KG1 (cell line): Measurements from ENCODE around the gene KCNK4.
"Not testable (repeated sequence)": the region's sequence is repeated elsewhere in the genome, so short reads cannot be mapped to it uniquely, and the experiment has no call there.

Experiments
- DNase-seq: peaks from one replicate; lab custom pipeline; 2025; lab: John Stamatoyannopoulos, UW

Gene KCNK4

DNA sequence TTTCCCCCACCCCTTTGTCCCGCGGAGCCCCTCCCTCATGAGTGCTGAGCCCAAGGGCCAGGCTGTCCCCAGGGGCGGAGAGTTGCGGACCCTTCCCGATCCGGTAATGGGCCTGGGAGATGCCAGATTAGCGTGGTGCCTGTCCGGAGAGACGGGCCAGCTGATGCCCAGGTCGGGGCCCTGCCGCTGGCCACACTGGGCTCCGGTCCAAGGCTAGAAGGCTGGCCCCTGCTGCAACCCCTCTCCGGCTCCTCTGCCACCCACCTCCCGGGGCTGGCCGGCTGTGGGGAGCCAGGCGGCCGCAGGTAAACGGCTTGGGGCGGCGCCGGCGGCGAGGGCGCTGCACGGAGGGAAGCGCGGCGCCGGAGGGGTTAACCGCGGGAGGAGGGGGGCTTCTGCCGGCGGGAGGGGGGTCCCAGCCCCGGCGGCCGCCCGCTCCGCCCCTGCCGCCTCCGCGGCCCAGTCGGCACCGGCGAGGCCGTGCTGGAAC lies at the start of gene KCNK4:
TSS of gene KCNK4 (plus strand) at position 41 of the 490 bp plus-strand sequence. CDS start 1,717 bp downstream, outside the sequence.
- no peak for DNase-seq

- DNase-seq: no peak
These were observed 49.4 kb upstream of the KCNK4 start for GRCh38 chr11:64241491-64242374.

GRCh38 chr11:64243236-64243854 lies 47.8 kb upstream of the KCNK4 start:
- no peak for DNase-seq

GRCh38 chr11:64244107-64244506 lies 47.0 kb upstream of the KCNK4 start:
- no peak for DNase-seq

DNA sequence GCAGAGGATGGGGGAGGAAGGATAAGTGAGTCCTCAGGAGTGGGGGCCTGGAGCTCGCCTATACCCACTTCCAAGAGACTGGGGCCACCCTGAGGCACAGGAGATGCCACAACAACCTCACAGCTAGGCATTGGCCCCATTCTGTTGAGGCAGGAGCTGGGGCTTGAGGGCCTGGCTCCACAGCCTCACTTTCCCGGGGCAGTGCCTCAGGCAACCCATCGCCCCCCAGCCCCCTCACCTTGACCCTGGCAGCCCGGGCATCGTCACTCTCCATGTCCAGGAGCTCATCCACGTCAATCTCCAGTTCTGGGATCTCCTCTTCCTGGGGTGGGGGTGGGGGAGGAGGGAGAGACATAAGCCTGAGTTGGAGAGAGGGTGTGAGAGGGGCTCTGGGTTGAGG lies 46.1 kb upstream of the KCNK4 start:
- DNase-seq: no peak

DNA sequence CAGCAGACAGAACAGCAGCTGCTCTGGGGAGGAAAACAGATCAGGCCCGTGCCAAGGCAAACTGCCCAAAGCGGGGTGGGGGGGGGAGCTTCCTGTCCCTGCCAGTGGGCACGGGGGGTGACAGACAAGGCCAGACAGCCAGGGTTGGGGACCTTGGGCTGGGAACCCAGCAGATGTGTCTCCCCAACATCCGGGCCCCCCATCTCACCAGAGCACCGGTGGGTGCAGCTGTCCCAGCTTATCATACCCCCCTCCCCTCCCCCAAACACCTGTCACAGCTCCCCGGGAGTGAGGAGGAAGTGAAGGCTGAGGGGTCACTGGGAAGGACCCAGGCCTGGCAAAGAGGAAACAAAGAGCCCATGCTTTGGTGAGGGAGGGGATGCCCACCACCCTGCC lies 45.7 kb upstream of the KCNK4 start:
- DNase-seq: no peak

GRCh38 chr11:64245797-64246620 lies 45.1 kb upstream of the KCNK4 start:
- no peak for DNase-seq

DNA sequence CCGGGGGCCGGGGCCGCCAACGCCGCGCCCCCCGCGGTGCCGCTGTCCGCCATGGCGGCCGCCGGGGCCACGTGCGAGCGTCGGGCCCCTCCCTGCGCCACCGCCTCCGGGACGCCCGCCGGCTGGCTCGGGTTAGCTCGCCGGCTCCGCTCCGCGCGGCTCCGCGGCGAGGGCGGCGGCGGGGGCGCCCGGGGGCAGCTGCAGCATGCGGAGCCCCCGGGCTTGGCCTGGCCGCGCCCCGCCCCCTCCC lies 44.6 kb upstream of the KCNK4 start:
- DNase-seq: not testable (repeated sequence)

DNA sequence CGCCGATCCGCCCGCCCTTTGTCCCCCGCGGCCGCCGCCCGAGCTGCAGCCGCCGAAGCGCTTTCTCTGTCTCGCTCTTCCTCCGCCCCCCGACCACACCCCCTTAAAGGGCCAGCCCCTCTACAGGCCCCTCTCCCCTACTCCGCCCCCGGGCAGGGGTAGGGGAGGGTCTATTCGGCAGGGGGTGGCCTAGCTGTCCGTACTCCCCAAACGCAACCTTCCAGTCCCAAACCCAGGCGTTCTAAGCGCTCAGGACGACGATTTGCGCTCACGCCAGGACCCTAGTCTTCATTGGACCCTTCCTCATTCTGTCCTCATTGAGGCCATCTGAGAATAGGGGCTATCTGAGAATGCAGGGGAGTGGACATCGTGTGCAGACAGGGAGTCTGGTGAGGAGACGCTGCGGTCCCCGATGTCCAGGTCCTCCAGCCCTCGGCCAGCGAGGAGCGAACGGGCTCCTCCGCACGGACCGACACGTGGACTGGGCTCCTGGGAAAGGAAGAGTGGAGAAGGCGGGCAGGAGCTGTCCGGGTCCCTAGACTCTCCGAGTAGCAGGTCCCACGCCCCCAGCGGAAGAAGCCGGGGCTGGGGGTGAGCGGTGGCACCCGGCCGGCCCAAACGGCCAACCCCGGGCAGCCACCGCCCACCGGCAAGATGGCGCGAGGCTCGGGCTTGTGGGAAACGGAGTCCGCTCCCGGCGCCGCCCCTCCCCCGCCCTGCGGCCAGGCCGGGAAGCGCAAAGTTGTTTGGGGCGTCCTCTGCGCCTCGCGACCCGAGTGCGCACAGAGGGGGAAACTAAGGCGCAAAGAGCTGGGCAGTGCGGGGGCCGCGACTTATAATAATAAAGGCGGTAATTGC lies 44.0 kb upstream of the KCNK4 start, which contains the start of gene PPP1R14B:
TSS of gene PPP1R14B (minus strand) at position 73 of the 858 bp plus-strand sequence. CDS start 270 bp downstream, outside the sequence.
- peak; percentile 73 for DNase-seq

DNA sequence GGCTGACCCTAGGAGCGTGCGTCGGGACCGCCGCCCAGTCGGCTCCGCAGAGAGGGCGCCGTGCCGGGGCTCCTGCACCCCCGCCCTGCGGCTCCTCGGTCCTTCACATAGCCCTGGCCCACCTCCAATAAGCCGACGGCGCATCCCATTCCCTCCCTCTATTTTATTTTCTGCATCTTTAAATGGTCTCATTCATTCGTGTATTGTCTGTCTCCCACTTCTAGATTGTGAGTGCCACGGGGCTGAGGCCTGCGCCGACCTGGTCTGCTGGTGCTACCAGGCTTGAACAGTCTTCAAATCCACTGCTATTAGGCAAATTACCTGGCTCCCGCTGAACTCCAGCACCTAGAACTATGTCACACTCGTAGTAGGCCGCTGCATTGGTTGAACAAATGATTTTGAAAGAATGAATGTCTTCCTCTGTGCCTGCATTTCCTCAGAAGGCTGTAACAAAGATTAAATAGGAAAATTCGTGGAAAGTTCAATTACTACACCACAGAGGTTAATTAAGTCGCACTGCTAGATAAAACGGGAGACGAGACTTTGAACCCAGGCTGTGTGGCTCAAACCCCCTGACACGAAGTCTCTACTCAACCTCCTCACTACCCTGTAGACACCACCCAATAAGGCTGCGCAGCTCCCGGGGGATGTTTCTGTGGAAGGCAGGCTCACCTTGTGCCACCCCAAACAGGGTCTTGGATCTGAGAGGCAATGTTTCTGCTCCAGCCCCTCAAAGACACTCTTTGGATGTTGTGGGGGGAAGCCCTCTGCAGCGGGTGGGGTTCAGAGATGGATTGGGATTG lies 43.2 kb upstream of the KCNK4 start:
- no peak for DNase-seq

DNA sequence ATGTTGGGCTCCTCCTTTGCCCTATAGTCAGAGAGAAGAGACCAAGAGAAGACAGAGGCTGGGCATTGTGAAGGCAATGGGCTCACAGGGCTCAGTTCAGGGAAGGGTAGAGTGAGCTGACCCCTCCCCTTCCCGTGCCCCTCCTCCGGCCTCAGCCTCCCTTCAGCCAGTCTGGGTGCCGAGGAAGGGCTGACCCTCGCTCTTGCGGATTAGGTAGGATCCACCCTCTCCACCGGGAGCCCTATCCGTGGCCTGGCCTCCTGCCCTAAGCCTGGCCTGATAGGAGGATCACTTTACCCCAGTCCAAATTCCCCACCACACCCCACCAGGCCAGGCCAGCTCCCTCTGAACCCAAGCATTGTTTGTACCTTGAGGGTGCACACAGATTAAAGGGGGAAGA lies 42.5 kb upstream of the KCNK4 start:
- no peak for DNase-seq

DNA sequence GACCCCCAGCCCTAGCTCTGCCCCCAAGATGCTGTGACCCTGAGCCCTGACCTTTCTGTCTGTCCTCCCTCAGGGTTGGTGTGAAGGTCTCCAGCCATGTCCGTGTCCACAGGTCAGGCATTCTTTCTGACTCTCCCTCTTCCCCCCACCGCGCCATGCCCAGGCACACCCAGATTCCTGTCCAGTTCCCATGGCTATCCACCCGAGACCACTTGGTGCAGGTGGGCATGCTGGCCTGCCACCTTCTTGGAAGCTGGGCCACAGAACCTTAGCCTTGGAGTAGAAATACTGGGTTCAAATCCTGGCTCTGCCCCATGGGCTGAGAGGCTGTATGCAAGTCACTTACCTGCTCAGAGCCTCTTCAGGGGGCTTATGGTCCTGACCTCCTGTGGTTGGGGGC lies 42.1 kb upstream of the KCNK4 start:
- DNase-seq: no peak

- DNase-seq: no peak
These were observed 41.3 kb upstream of the KCNK4 start for GRCh38 chr11:64249563-64250414.

DNA sequence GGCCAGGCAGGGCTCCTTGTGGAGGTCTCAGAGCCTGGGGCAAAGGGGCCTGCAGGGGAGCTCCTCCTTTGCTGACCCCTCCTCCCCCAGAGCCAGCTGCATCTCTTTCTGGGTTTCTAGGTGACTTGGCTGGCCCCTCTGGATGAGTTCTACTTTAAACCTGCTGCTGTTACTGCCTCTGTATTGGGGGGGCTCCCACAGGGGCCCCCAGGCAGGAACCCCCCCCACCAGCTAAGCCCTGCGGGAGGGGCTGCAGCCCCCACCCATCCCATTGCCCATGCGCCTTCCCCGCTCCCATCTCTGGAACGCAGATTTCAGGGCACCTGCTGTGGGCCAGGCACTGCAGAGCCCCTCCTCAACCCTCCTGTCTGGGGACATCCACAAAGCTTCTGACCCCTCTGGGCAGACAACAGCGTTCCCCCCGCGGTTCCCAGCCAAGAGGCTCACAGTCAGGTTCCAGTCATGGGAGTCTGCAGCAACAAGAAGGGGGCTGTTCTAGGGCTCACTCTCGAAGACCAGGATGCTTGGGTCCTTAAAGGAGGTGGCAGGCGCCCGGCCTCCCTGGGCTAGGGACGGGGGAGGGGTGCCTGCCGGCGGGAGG lies 40.6 kb upstream of the KCNK4 start:
- no peak for DNase-seq

- peak; percentile 68 for DNase-seq
These were observed 39.9 kb upstream of the KCNK4 start, which contains the start of gene PLCB3 for GRCh38 chr11:64251016-64251752. TSS of gene PLCB3 (plus strand) at chr11:64251530. CDS start at chr11:64251650, 120 bp downstream.

DNA sequence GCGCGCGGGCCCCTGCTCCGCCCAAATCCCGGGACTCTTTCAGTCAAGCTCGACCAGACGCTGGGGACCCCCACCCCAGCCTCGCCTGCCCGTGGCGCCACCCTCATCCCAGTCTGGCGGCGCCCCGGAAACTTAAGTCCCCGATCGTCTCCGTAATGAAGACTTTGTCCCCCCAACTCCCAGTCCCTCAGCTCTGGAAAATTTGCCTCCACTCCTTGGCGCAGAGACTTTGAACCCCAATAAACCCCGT lies 39.4 kb upstream of the KCNK4 start:
- no peak for DNase-seq

DNA sequence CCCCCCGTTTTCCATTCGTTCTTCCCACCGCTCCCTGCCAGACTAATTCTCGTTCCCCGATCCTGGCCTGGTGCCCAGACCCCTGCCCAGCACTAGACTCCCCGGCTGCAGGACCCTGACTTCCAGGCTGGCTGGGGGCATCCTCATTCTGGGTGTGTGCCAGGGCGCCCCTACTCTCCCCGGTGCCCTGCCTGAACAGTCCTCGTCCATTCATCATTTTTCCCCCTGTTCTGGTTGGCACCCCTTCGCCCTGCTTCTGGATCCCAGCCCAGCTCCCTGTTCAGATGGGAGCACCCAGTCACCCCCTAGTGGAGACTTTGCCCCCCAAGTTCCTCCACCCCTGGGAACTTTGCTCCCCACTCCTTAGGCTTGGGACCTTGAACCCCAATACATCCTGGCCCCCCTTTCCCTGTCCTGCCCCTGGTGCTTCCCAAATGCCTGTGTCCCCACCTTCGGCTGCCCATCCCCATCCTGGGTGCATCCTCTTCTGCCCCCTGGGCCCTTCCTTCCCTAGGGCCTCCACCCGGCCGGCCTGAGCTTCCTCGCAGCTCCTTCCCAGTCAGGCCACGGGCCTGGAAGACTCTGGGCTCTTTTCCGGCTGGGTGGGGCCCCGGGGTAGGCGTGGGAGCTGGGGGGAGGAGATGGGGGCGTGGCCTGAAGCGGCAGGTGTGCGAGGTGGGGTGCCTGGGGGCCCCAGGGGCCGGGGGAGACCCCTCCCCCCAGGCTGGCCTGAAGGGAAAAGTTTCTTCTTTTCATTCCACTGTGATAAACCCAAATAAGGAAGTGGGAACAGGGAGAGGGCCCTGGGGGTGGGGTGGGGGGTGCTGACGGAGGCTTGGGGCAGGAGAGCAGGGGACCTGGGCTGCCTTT lies 38.9 kb upstream of the KCNK4 start:
- DNase-seq: no peak

GRCh38 chr11:64253043-64253442 lies 38.1 kb upstream of the KCNK4 start:
- DNase-seq: no peak
